ENCODE measurements around the gene MKI67.

Gene MKI67

GRCh38 chr10:128158021-128158795 is 32.0 kb upstream of the MKI67 start:
- no peak for DNase-seq (ENCODE audit: low read depth)
- no peak for TF ChIP-seq POLR2A (IDR thresholded peaks at IDR 0.05; ENCODE audit: extremely low read depth, insufficient read length)
- TF ChIP-seq MYC (IDR thresholded peaks at IDR 0.05; ENCODE audit: low read depth, low read length): no peak
- TF ChIP-seq MAX (IDR thresholded peaks at IDR 0.05; ENCODE audit: low read depth, low read length): no peak
- TF ChIP-seq CTCF (IDR thresholded peaks at IDR 0.05; ENCODE audit: low read depth, low read length): no peak
- H3K4me3 ChIP-seq (ENCODE audit: low read depth, low read length): no peak overlapping the region

- no peak for TF ChIP-seq MYC (IDR thresholded peaks at IDR 0.05; ENCODE audit: low read depth, low read length)
- TF ChIP-seq POLR2A (IDR thresholded peaks at IDR 0.05; ENCODE audit: extremely low read depth, insufficient read length): no peak
- no peak for TF ChIP-seq CTCF (IDR thresholded peaks at IDR 0.05; ENCODE audit: low read depth, low read length)
- no peak for TF ChIP-seq MAX (IDR thresholded peaks at IDR 0.05; ENCODE audit: low read depth, low read length)
- H3K4me3 ChIP-seq (ENCODE audit: low read depth, low read length): no peak overlapping the region
- DNase-seq (ENCODE audit: low read depth): no peak
Measured at GRCh38 chr10:128156999-128157755, 31.0 kb upstream of the MKI67 start.

GRCh38 chr10:128152741-128153580 is 26.7 kb upstream of the MKI67 start:
- no peak for TF ChIP-seq CTCF (IDR thresholded peaks at IDR 0.05; ENCODE audit: low read depth, low read length)
- no peak for TF ChIP-seq MYC (IDR thresholded peaks at IDR 0.05; ENCODE audit: low read depth, low read length)
- no peak for TF ChIP-seq MAX (IDR thresholded peaks at IDR 0.05; ENCODE audit: low read depth, low read length)
- no peak for TF ChIP-seq POLR2A (IDR thresholded peaks at IDR 0.05; ENCODE audit: extremely low read depth, insufficient read length)
- no peak for DNase-seq (ENCODE audit: low read depth)
- H3K4me3 ChIP-seq (ENCODE audit: low read depth, low read length): no peak overlapping the region

- DNase-seq (ENCODE audit: low read depth): no peak
- TF ChIP-seq MAX (IDR thresholded peaks at IDR 0.05; ENCODE audit: low read depth, low read length): no peak
- TF ChIP-seq MYC (IDR thresholded peaks at IDR 0.05; ENCODE audit: low read depth, low read length): no peak
- TF ChIP-seq CTCF (IDR thresholded peaks at IDR 0.05; ENCODE audit: low read depth, low read length): no peak
- TF ChIP-seq POLR2A (IDR thresholded peaks at IDR 0.05; ENCODE audit: extremely low read depth, insufficient read length): no peak
- H3K4me3 ChIP-seq (ENCODE audit: low read depth, low read length): no peak overlapping the region
Measured at GRCh38 chr10:128151031-128151430, 24.8 kb upstream of the MKI67 start.

GRCh38 chr10:128150561-128150960 is 24.3 kb upstream of the MKI67 start:
- peak overlapping the region; percentile 14 for H3K4me3 ChIP-seq (ENCODE audit: low read depth, low read length)
- no peak for TF ChIP-seq CTCF (IDR thresholded peaks at IDR 0.05; ENCODE audit: low read depth, low read length)
- TF ChIP-seq MYC (IDR thresholded peaks at IDR 0.05; ENCODE audit: low read depth, low read length): no peak
- TF ChIP-seq MAX (IDR thresholded peaks at IDR 0.05; ENCODE audit: low read depth, low read length): no peak
- no peak for TF ChIP-seq POLR2A (IDR thresholded peaks at IDR 0.05; ENCODE audit: extremely low read depth, insufficient read length)

More at GRCh38 chr10:128150561-128150960, 24.3 kb upstream of the MKI67 start:
- no peak for DNase-seq (ENCODE audit: low read depth)
